ENCODE results near the gene PARK7.
"Not testable (repeated sequence)": the region's sequence is repeated elsewhere in the genome, so short reads cannot be mapped to it uniquely, and the experiment has no call there.

The PARK7 gene

GRCh38 chr1:7948960-7949359 is 12.6 kb upstream of the PARK7 start:
- DNase-seq, result no peak

GRCh38 chr1:7952791-7953190 is 8.7 kb upstream of the PARK7 start:
- not testable (repeated sequence) for DNase-seq

GRCh38 chr1:7953850-7954609 is 7.5 kb upstream of the PARK7 start:
- DNase-seq, result peak; percentile 50

GRCh38 chr1:7954683-7955082 is 6.8 kb upstream of the PARK7 start:
- DNase-seq, result no peak

GRCh38 chr1:7956218-7957032 is 5.1 kb upstream of the PARK7 start:
- DNase-seq, result no peak

- no peak for DNase-seq
These were observed 1.3 kb upstream of the PARK7 start for GRCh38 chr1:7960165-7960564.

GRCh38 chr1:7960867-7961215 is 670 bp upstream of the PARK7 start:
- DNase-seq, result no peak

- DNase-seq, result no peak
These were observed 464 bp downstream of the PARK7 start for GRCh38 chr1:7962014-7962335.

- no peak for DNase-seq
These were observed 1.3 kb downstream of the PARK7 start for GRCh38 chr1:7962636-7963377.

GRCh38 chr1:7963378-7963730 is 1.8 kb downstream of the PARK7 start:
- not testable (repeated sequence) for DNase-seq

- not testable (repeated sequence) for DNase-seq
These were observed 2.3 kb downstream of the PARK7 start for GRCh38 chr1:7963841-7964240.

GRCh38 chr1:7964476-7964875 is 3.0 kb downstream of the PARK7 start:
- DNase-seq, result no peak

- DNase-seq, result peak; percentile 39
These were observed 5.7 kb downstream of the PARK7 start for GRCh38 chr1:7967196-7967595.

GRCh38 chr1:7967651-7968050 is 6.1 kb downstream of the PARK7 start:
- no peak for DNase-seq

- no peak for DNase-seq
These were observed 8.7 kb downstream of the PARK7 start for GRCh38 chr1:7970246-7970645.

- DNase-seq, result no peak
These were observed 9.5 kb downstream of the PARK7 start for GRCh38 chr1:7971024-7971423.

- no peak for DNase-seq
These were observed 10.8 kb downstream of the PARK7 start for GRCh38 chr1:7972285-7972684.

GRCh38 chr1:7973086-7973485 is 11.6 kb downstream of the PARK7 start:
- no peak for DNase-seq

GRCh38 chr1:7975212-7975865 is 13.8 kb downstream of the PARK7 start:
- peak; percentile 12 for DNase-seq

GRCh38 chr1:7980984-7981383 is 19.5 kb downstream of the PARK7 start:
- DNase-seq, result no peak

- no peak for DNase-seq
These were observed 21.7 kb downstream of the PARK7 start for GRCh38 chr1:7983086-7983778.

GRCh38 chr1:7984811-7985210 is 23.3 kb downstream of the PARK7 start:
- DNase-seq, result no peak

All from NCI-H1694 (cell line).